GM12891 (cell line): Measurements from ENCODE around the gene ADRA2B.

Experiments
- POLR2A ChIP-seq: IDR thresholded peaks from 2 replicates; pipeline ENCODE4 v1.6.1; 2011; ENCODE audit warnings: low read depth, low read length, control low read depth
- TAF1 ChIP-seq: IDR thresholded peaks from 2 replicates; pipeline ENCODE4 v1.6.1; 2011; ENCODE audit warnings: low read depth, low read length, control low read depth

DNA sequence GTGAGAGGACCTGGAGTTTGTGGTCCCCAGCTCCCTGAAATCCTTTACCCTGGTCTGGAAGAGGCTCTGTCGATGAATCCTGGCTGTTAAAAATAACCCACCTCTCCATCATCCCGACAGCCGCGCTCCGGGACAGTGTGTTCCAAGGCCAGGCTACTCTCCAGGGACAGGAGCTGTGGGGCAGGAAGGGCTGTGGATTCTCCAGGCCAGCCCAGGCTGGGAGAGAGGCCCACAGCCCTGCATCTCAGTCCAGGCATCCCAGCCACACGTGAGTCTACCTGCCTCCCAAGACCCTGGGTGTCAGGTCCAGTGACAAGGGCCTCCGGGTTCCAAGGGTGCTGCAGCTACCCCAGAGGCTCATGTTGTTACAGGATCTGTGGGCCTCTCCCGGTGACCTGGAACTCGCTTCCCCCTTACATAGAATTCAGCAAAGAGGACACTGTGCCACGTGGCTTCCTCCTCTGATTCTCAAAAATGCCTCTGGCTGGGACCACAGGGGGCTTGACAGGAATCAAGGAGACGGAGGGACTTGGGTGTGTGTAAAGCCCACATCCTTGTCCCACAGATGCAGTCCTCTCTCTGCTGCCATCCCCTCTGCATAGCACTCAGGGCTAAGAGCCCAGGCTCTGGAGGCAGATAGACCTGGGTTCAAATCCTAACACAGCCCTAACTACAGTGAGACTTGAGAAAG, 17.3 kb downstream of the ADRA2B start:
- TF ChIP-seq TAF1 = no peak
- TF ChIP-seq POLR2A = no peak
